Neuronal stem cell (in vitro differentiated cells): ENCODE data around the gene RNU1-2.
A peak's percentile ranks its signal among the peaks of the same experiment; 100 is the strongest.
"Not testable (repeated sequence)": the region's sequence is repeated elsewhere in the genome, so short reads cannot be mapped to it uniquely, and the experiment has no call there.

Experiments used
- DNase-seq: peaks from one replicate; pipeline ENCODE4 v3.0.0-alpha.2; 2013; ENCODE audit warnings: low spot score
- H2AFZ ChIP-seq: one replicate; pipeline ENCODE4 v1.6.1; 2013; ENCODE audit warnings: mild to moderate bottlenecking, low read length, inconsistent platforms
- H2AK5ac ChIP-seq: 2 replicates; pipeline ENCODE4 v1.6.1; 2013; ENCODE audit warnings: low read depth, mild to moderate bottlenecking, inconsistent platforms, low read length, moderate library complexity, mixed read lengths
- H2BK120ac ChIP-seq: 2 replicates; pipeline ENCODE4 v1.6.1; 2013; ENCODE audit warnings: low read depth, mild to moderate bottlenecking, inconsistent platforms, low read length, moderate library complexity, mixed read lengths
- H2BK12ac ChIP-seq: one replicate; pipeline ENCODE4 v1.6.1; 2013; ENCODE audit warnings: low read length, inconsistent platforms
- H2BK15ac ChIP-seq: 2 replicates; pipeline ENCODE4 v1.6.1; 2013; ENCODE audit warnings: mild to moderate bottlenecking, low read length, inconsistent platforms, mixed read lengths
- H2BK5ac ChIP-seq: one replicate; pipeline ENCODE4 v1.6.1; 2013; ENCODE audit warnings: inconsistent platforms, mild to moderate bottlenecking, low read length, moderate library complexity
- H3K14ac ChIP-seq: one replicate; pipeline ENCODE4 v1.6.1; 2013; ENCODE audit warnings: low read length, inconsistent platforms
- H3K18ac ChIP-seq: 2 replicates; pipeline ENCODE4 v1.6.1; 2013; ENCODE audit warnings: low read length, inconsistent platforms
- H3K23ac ChIP-seq: 2 replicates; pipeline ENCODE4 v1.6.1; 2013; ENCODE audit warnings: low read depth, mild to moderate bottlenecking, mixed read lengths, low read length, inconsistent platforms; ENCODE audit not compliant: poor library complexity
- H3K27ac ChIP-seq: replicated peaks from 3 replicates; pipeline ENCODE4 v1.5.1; 2013; ENCODE audit warnings: low read length, inconsistent platforms
- H3K27me3 ChIP-seq, 3 experiments: 2 replicates each; pipeline ENCODE4 v1.6.1; 2013; ENCODE audit warnings: low read length in 3 of 3, mild to moderate bottlenecking in 2 of 3, inconsistent platforms in 1 of 3, low read depth in 1 of 3, mixed read lengths in 1 of 3, moderate library complexity in 1 of 3; ENCODE audit not compliant: control insufficient read depth in 3 of 3, insufficient read depth in 3 of 3
- H3K36me3 ChIP-seq, 2 donors: replicated peaks in 1 of 2; 2 replicates each; pipeline ENCODE4 v1.6.1; 2013; ENCODE audit warnings: low read length in 2 of 2; ENCODE audit not compliant: control insufficient read depth in 2 of 2, insufficient read depth in 2 of 2
- H3K4ac ChIP-seq: 2 replicates; pipeline ENCODE4 v1.6.1; 2013; ENCODE audit warnings: inconsistent platforms, mild to moderate bottlenecking, low read length, moderate library complexity
- H3K4me1 ChIP-seq, 2 donors: 1 replicate in 1 of 2; 2 replicates in 1 of 2; pipeline ENCODE4 v1.6.1; 2013; ENCODE audit warnings: low read length in 2 of 2, low read depth in 1 of 2; ENCODE audit not compliant: control insufficient read depth in 2 of 2, insufficient read depth in 1 of 2
- H3K4me2 ChIP-seq: one replicate; pipeline ENCODE4 v1.6.1; 2013; ENCODE audit warnings: mild to moderate bottlenecking, low read length, inconsistent platforms; ENCODE audit not compliant: insufficient read depth, poor library complexity, severe bottlenecking
- H3K4me3 ChIP-seq, 2 donors: 2 replicates each; pipeline ENCODE4 v1.5.1; 2013; ENCODE audit warnings: low read length in 2 of 2, mild to moderate bottlenecking in 2 of 2, inconsistent platforms in 1 of 2, moderate library complexity in 1 of 2
- H3K79me1 ChIP-seq: one replicate; pipeline ENCODE4 v1.6.1; 2013; ENCODE audit warnings: low read depth, mild to moderate bottlenecking, inconsistent platforms, low read length, moderate library complexity
- H3K9ac ChIP-seq: one replicate; pipeline ENCODE4 v1.6.1; 2013; ENCODE audit warnings: mild to moderate bottlenecking, low read depth, low read length, inconsistent platforms; ENCODE audit not compliant: poor library complexity
- H3K9me3 ChIP-seq, 2 donors: replicated peaks in 1 of 2; 2 replicates each; pipeline versions ENCODE3 to v1.6.1; 2013; ENCODE audit warnings: low read length in 2 of 2, mild to moderate bottlenecking in 2 of 2, inconsistent platforms in 1 of 2, low read depth in 1 of 2, mixed read lengths in 1 of 2, moderate library complexity in 1 of 2; ENCODE audit not compliant: control insufficient read depth in 2 of 2, insufficient read depth in 1 of 2
- H4K8ac ChIP-seq: one replicate; pipeline ENCODE4 v1.6.1; 2013; ENCODE audit warnings: low read depth, mild to moderate bottlenecking, inconsistent platforms, low read length, moderate library complexity
- H4K91ac ChIP-seq: one replicate; pipeline ENCODE4 v1.6.1; 2013; ENCODE audit warnings: low read length, low read depth, mild to moderate bottlenecking, inconsistent platforms; ENCODE audit not compliant: poor library complexity
- WGBS, 2 donors: extraction: QIAGEN DNeasy Blood & Tissue Kit; methylation state at CpG; one replicate each; pipeline ENCODE4 v1.1.7; 2013; ENCODE audit warnings: missing lambda C conversion rate in 2 of 2, mixed read lengths in 1 of 2; ENCODE audit not compliant: insufficient read length in 2 of 2, insufficient replicate concordance in 1 of 2; ENCODE audit errors: extremely low coverage in 2 of 2; 5-methylcytosine and 5-hydroxymethylcytosine counted together

Gene RNU1-2

GRCh38 chr1:16873076-16873879 is 22.5 kb upstream of the RNU1-2 start:
- Histone ChIP-seq H3K4me3 (peak overlapping the region in 1 of 2 donors; percentile 73), H3K9ac (peak overlapping the region; percentile 12), H3K4me2 (peak overlapping the region; percentile 40), H3K18ac (peak overlapping the region; percentile 90)
- not testable (repeated sequence) for H3K23ac ChIP-seq, H3K27me3 ChIP-seq, H3K79me1 ChIP-seq, H3K36me3 ChIP-seq, H3K27ac ChIP-seq, H3K14ac ChIP-seq, H2AK5ac ChIP-seq, H2BK15ac ChIP-seq, H3K9me3 ChIP-seq, H2BK5ac ChIP-seq, H3K4me1 ChIP-seq, H2BK120ac ChIP-seq, H3K4ac ChIP-seq, H4K91ac ChIP-seq, H4K8ac ChIP-seq, H2AFZ ChIP-seq, H2BK12ac ChIP-seq
- DNase-seq = peak; percentile 54
- WGBS, 2 donors = no CpG with 5 or more reads among the region's 52 CpGs

- DNase-seq, H4K8ac ChIP-seq, H2BK12ac ChIP-seq, H3K4me3 ChIP-seq, H2BK15ac ChIP-seq, H3K9me3 ChIP-seq, H2BK5ac ChIP-seq, H3K18ac ChIP-seq, H3K36me3 ChIP-seq, H4K91ac ChIP-seq, H3K27ac ChIP-seq, H3K23ac ChIP-seq, H3K27me3 ChIP-seq, H3K4me1 ChIP-seq, H3K4me2 ChIP-seq, H2AK5ac ChIP-seq, H3K14ac ChIP-seq, H3K4ac ChIP-seq, H3K9ac ChIP-seq, H2AFZ ChIP-seq, H2BK120ac ChIP-seq, H3K79me1 ChIP-seq: not testable (repeated sequence)
- WGBS, 2 donors = no CpG with 5 or more reads among the region's 35 CpGs
These were observed 20.6 kb upstream of the RNU1-2 start for GRCh38 chr1:16874968-16875765.

- H3K27me3 ChIP-seq, H3K14ac ChIP-seq, H2BK15ac ChIP-seq, DNase-seq, H3K4me2 ChIP-seq, H3K23ac ChIP-seq, H3K18ac ChIP-seq, H4K91ac ChIP-seq, H3K79me1 ChIP-seq, H2BK5ac ChIP-seq, H2BK12ac ChIP-seq, H3K27ac ChIP-seq, H3K4ac ChIP-seq, H3K9me3 ChIP-seq, H4K8ac ChIP-seq, H3K9ac ChIP-seq, H2AK5ac ChIP-seq, H2AFZ ChIP-seq, H2BK120ac ChIP-seq, H3K4me3 ChIP-seq, H3K36me3 ChIP-seq: not testable (repeated sequence)
- no CpG with 5 or more reads among the region's 1 CpG for WGBS, 2 donors
- H3K4me1 ChIP-seq = peaks cover 0 to 12% of the 10 kb centered on the region in 2 donors
These were observed 14.0 kb upstream of the RNU1-2 start for GRCh38 chr1:16881742-16882141.

GRCh38 chr1:16882986-16883385 is 12.8 kb upstream of the RNU1-2 start:
- H3K36me3 ChIP-seq = no peaks in the 10 kb centered on the region
- no peak overlapping the region for H2BK5ac ChIP-seq
- H3K4ac ChIP-seq = no peak overlapping the region
- DNase-seq = no peak
- H2BK120ac ChIP-seq = no peak overlapping the region
- H4K8ac ChIP-seq = no peak overlapping the region
- H2AFZ ChIP-seq = peak overlapping the region; percentile 90
- H3K79me1 ChIP-seq = no peaks in the 10 kb centered on the region
- H2AK5ac ChIP-seq = no peak overlapping the region
- H3K23ac ChIP-seq = no peak overlapping the region
- H3K27me3 ChIP-seq = no peaks in the 10 kb centered on the region
- H3K14ac ChIP-seq = no peak overlapping the region
- no CpG with 5 or more reads among the region's 4 CpGs for WGBS, 2 donors
- H3K9ac ChIP-seq = no peak overlapping the region
- no peaks in the 10 kb centered on the region for H3K9me3 ChIP-seq
- H2BK12ac ChIP-seq = no peak overlapping the region
- no peak overlapping the region for H3K4me2 ChIP-seq
- no peak overlapping the region for H3K18ac ChIP-seq
- H3K4me1 ChIP-seq = peaks cover 0 to 12% of the 10 kb centered on the region in 2 donors
- H4K91ac ChIP-seq = no peak overlapping the region
- H3K4me3 ChIP-seq = no peak overlapping the region
- no peak overlapping the region for H2BK15ac ChIP-seq
- no peak overlapping the region for H3K27ac ChIP-seq
